Measurements from ENCODE around the gene PPP1R12C. TPM values are rescaled to one million over a fixed set of nuclear protein-coding genes. Genes with fewer than 3 reads are reported as not detected.

The PPP1R12C gene
- total RNA-seq, 2 experiments from 2014 or later, result 55.4 to 55.8 TPM

- intact Hi-C loops (cut with micrococcal nuclease), result no loop called here
- ATAC-seq, result no peak
These were observed 27.8 kb upstream of the PPP1R12C start for GRCh38 chr19:55145232-55145631.

GRCh38 chr19:55141696-55142095, 24.3 kb upstream of the PPP1R12C start:
- ChIA-PET CTCF (interaction anchor here (0.7 to 2.1 kb wide), 14 partner anchors 9 to 491 kb away, joined by 3 to 24 read pairs (median 4); partner anchors contain the start of gene HSPBP1), POLR2A (interaction anchor here (0.7 to 1.4 kb wide), 3 partner anchors 9 to 266 kb away, joined by 3 to 5 read pairs (median 3); partner anchors contain the start of gene UBE2S)
- Mint-ChIP-seq H3K4me1 (ENCODE audit: low read depth) (peaks cover 4% of the 10 kb centered on the region), H3K36me3 (ENCODE audit: low read depth) (no peaks in the 10 kb centered on the region), H3K4me3 (no peak overlapping the region), H3K27ac (no peak overlapping the region), H3K9me3 (no peaks in the 10 kb centered on the region), H3K27me3 (peaks cover 41% of the 10 kb centered on the region)
- ATAC-seq, result no peak
- intact Hi-C loops (cut with micrococcal nuclease), result no loop called here
- no peak for DNase-seq
- TF ChIP-seq CTCF (IDR thresholded peaks at IDR 0.05), result no peak

More at GRCh38 chr19:55145232-55145631, 27.8 kb upstream of the PPP1R12C start:
- no peak for DNase-seq
- CTCF ChIA-PET, result interaction anchor here (1.4 kb wide), 1 partner anchor 358 kb away, joined by 6 read pairs; no protein-coding TSS in a partner anchor
- no peaks in the 10 kb centered on the region for H3K36me3 Mint-ChIP-seq (ENCODE audit: low read depth)
- POLR2A ChIA-PET, result no interaction called here
- no peaks in the 10 kb centered on the region for H3K9me3 Mint-ChIP-seq
- H3K27me3 Mint-ChIP-seq, result peaks cover 53% of the 10 kb centered on the region
- no peak overlapping the region for H3K27ac Mint-ChIP-seq
- H3K4me1 Mint-ChIP-seq (ENCODE audit: low read depth), result peaks cover 4% of the 10 kb centered on the region
- no peak overlapping the region for H3K4me3 Mint-ChIP-seq
- no peak for TF ChIP-seq CTCF (IDR thresholded peaks at IDR 0.05)

- POLR2A ChIA-PET, result no interaction called here
- no peaks in the 10 kb centered on the region for H3K36me3 Mint-ChIP-seq (ENCODE audit: low read depth)
- peaks cover 2% of the 10 kb centered on the region for H3K4me1 Mint-ChIP-seq (ENCODE audit: low read depth)
- no peak overlapping the region for H3K4me3 Mint-ChIP-seq
- peaks cover 23% of the 10 kb centered on the region for H3K27me3 Mint-ChIP-seq
- H3K27ac Mint-ChIP-seq, result no peak overlapping the region
- CTCF ChIA-PET, result no interaction called here
- intact Hi-C loops (cut with micrococcal nuclease), result no loop called here
- DNase-seq (no peak), ATAC-seq (no peak)
- TF ChIP-seq CTCF (IDR thresholded peaks at IDR 0.05), result no peak
- no peaks in the 10 kb centered on the region for H3K9me3 Mint-ChIP-seq
These were observed 20.5 kb upstream of the PPP1R12C start for GRCh38 chr19:55137915-55138314.

GRCh38 chr19:55136399-55137102, 19.1 kb upstream of the PPP1R12C start:
- DNase-seq, result no peak
- ChIA-PET POLR2A (interaction anchor here (0.9 kb wide), 1 partner anchor 217 kb away, joined by 3 read pairs; no protein-coding TSS in a partner anchor), CTCF (interaction anchor here (0.9 to 1.5 kb wide), 4 partner anchors 10 to 331 kb away, joined by 3 to 6 read pairs (median 5); no protein-coding TSS in a partner anchor)
- H3K36me3 Mint-ChIP-seq (ENCODE audit: low read depth), result no peaks in the 10 kb centered on the region
- H3K27ac Mint-ChIP-seq, result no peak overlapping the region
- H3K27me3 Mint-ChIP-seq, result peaks cover 22% of the 10 kb centered on the region
- no peak for ATAC-seq
- peaks cover 2% of the 10 kb centered on the region for H3K4me1 Mint-ChIP-seq (ENCODE audit: low read depth)
- TF ChIP-seq CTCF (IDR thresholded peaks at IDR 0.05), result no peak
- no peaks in the 10 kb centered on the region for H3K9me3 Mint-ChIP-seq
- intact Hi-C loops (cut with micrococcal nuclease), result no loop called here
- H3K4me3 Mint-ChIP-seq, result no peak overlapping the region

- DNase-seq (no peak), ATAC-seq (no peak)
- intact Hi-C loops (cut with micrococcal nuclease), result no loop called here
- H3K9me3 Mint-ChIP-seq, result no peaks in the 10 kb centered on the region
- no peak overlapping the region for H3K27ac Mint-ChIP-seq
- no peaks in the 10 kb centered on the region for H3K36me3 Mint-ChIP-seq (ENCODE audit: low read depth)
- no peak for TF ChIP-seq CTCF (IDR thresholded peaks at IDR 0.05)
- peaks cover 25% of the 10 kb centered on the region for H3K27me3 Mint-ChIP-seq
- ChIA-PET CTCF (no interaction called here), POLR2A (interaction anchor here (0.6 kb wide), 2 partner anchors 19 to 151 kb away, joined by 3 read pairs; no protein-coding TSS in a partner anchor)
- no peaks in the 10 kb centered on the region for H3K4me1 Mint-ChIP-seq (ENCODE audit: low read depth)
- no peak overlapping the region for H3K4me3 Mint-ChIP-seq
These were observed 17.3 kb upstream of the PPP1R12C start for GRCh38 chr19:55134736-55135135.
